ENCODE results near the gene CDK14. TPM values are rescaled to one million over a fixed set of nuclear protein-coding genes. Genes with fewer than 3 reads are reported as not detected.

The CDK14 gene
- total RNA-seq, 1 donor from 2014 or later = 58.6 TPM

DNA sequence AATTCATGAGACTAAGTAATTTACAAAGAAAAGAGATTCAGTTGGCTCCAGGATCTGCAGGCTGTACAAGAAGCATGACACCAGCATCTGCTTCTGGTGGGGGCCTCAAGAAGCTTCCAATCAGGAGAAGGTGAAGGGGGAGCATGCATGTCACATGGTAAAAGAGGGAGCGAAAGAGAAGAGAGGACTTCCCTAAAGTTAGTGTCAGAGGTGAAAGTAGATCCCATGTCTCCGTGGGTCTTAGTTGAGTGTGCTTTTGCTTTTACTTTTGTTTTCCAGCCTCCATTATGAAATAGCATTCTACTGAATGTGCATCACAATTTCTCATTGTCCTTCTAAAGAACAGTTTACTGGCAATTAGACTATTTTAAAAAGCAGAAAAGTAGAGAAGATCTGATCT lies 454.6 kb downstream of the CDK14 start:
- TF ChIP-seq, protein P1, sequence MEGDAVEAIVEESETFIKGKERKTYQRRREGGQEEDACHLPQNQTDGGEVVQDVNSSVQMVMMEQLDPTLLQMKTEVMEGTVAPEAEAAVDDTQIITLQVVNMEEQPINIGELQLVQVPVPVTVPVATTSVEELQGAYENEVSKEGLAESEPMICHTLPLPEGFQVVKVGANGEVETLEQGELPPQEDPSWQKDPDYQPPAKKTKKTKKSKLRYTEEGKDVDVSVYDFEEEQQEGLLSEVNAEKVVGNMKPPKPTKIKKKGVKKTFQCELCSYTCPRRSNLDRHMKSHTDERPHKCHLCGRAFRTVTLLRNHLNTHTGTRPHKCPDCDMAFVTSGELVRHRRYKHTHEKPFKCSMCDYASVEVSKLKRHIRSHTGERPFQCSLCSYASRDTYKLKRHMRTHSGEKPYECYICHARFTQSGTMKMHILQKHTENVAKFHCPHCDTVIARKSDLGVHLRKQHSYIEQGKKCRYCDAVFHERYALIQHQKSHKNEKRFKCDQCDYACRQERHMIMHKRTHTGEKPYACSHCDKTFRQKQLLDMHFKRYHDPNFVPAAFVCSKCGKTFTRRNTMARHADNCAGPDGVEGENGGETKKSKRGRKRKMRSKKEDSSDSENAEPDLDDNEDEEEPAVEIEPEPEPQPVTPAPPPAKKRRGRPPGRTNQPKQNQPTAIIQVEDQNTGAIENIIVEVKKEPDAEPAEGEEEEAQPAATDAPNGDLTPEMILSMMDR (IDR thresholded peaks at IDR 0.05) = no peak
- H3K9me3 ChIP-seq = no peaks in the 10 kb centered on the region
- no peak overlapping the region for H3K4me3 ChIP-seq
- no peaks in the 10 kb centered on the region for H3K27me3 ChIP-seq (ENCODE audit: low read depth)
- no peaks in the 10 kb centered on the region for H3K36me3 ChIP-seq
- no peak overlapping the region for H3K27ac ChIP-seq
- H3K4me1 ChIP-seq = no peaks in the 10 kb centered on the region
- ATAC-seq (peak; percentile 67 to 71), DNase-seq (no peak)
- intact Hi-C loops (cut with DNase I) = no loop called here

DNA sequence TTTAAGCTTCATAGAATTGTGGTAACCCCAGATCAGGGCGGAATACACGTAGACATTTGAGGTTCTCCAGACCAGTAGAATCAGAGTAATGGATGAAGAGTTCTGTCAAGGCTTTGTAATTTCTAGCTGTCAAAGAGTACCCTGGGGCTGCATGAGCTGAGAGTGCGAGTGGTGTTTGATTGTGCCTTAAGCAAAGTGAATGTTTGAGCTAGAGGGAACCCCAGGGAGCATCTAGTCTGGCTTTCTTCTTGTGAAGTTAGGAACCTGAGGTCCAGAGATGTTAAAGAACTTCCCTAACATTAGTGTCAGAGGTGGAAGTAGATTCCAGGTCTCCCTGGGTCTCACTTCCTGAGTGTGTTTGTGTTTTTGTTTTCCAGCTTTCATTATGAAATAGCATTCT lies 455.8 kb downstream of the CDK14 start:
- no peaks in the 10 kb centered on the region for H3K4me1 ChIP-seq
- H3K4me3 ChIP-seq = no peak overlapping the region
- TF ChIP-seq, protein P1 (IDR thresholded peaks at IDR 0.05) = no peak
- H3K9me3 ChIP-seq = no peaks in the 10 kb centered on the region
- H3K27ac ChIP-seq = no peak overlapping the region
- intact Hi-C loops (cut with DNase I) = no loop called here
- no peak for DNase-seq
- no peak for ATAC-seq
- no peaks in the 10 kb centered on the region for H3K36me3 ChIP-seq
- H3K27me3 ChIP-seq (ENCODE audit: low read depth) = no peaks in the 10 kb centered on the region

DNA sequence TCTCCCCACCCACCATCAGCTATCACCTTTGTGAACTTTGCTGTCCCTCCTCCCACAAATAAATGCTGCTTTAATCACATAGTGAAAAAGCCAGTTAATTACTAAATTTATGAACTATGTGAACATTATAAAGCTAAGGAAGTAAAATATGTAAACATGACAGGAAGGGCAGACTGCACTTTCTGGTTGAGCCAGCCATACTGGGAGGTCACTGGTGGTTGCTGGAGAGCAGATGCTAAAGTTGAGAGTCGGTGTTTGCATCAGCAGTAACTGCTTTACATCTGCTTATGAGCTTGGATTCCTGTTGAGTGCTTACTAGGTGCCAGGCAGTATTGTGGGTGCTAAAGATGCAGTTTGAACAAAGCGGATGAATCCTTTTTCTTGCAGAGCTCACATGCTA lies 458.3 kb downstream of the CDK14 start:
- Histone ChIP-seq H3K27ac (no peak overlapping the region), H3K36me3 (no peaks in the 10 kb centered on the region), H3K4me1 (no peaks in the 10 kb centered on the region), H3K9me3 (no peaks in the 10 kb centered on the region), H3K4me3 (no peak overlapping the region), H3K27me3 (ENCODE audit: low read depth) (no peaks in the 10 kb centered on the region)
- intact Hi-C loops (cut with DNase I) = no loop called here
- ATAC-seq (no peak), DNase-seq (no peak)
- TF ChIP-seq, protein P1 (IDR thresholded peaks at IDR 0.05) = no peak

DNA sequence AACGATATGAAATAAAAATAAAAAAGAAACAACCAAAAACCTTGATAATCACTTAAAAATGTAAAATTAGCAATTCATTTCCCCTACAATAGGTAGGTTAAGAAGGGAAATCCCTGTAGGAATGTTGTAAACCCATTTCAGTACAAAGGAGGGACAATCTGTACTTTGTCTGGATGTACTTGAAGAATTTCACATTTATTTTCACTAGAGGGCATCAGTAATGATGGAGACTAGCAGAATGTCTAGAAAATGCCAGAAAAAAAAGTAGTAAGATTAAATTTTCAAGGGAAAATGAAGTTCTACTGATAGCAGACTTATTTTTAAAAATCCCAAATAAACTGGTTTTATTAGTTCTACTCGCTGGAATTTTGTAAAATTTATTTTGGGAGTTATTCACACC lies 459.1 kb downstream of the CDK14 start:
- H3K9me3 ChIP-seq = no peaks in the 10 kb centered on the region
- no peaks in the 10 kb centered on the region for H3K36me3 ChIP-seq
- intact Hi-C loops (cut with DNase I) = no loop called here
- no peak for ATAC-seq
- DNase-seq = no peak
- no peaks in the 10 kb centered on the region for H3K27me3 ChIP-seq (ENCODE audit: low read depth)
- no peak overlapping the region for H3K27ac ChIP-seq
- no peak overlapping the region for H3K4me3 ChIP-seq
- H3K4me1 ChIP-seq = no peaks in the 10 kb centered on the region
- TF ChIP-seq, protein P1 (IDR thresholded peaks at IDR 0.05) = no peak

DNA sequence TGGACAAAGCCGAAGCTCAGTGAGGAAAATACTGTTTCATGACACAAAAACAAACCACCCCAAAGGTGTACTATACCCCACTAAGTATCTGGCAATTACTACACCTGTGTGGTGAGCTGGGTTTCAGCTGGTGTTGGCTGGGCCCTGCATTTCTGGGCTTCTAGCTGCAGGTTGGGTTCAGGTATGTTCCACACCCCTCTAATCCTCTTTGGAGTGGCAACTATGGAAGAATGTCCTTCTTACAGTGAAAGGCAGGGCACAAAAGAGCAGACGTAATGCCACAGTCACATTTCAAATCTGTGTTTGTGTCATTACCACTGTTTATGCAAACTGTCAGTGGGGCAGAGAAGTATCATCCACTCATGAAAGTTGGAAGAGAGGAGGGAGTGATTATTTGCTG lies 466.6 kb downstream of the CDK14 start:
- peak; percentile 71 to 77 for ATAC-seq
- H3K4me1 ChIP-seq = no peaks in the 10 kb centered on the region
- no peaks in the 10 kb centered on the region for H3K36me3 ChIP-seq
- TF ChIP-seq, protein P1 (IDR thresholded peaks at IDR 0.05) = no peak
- no peaks in the 10 kb centered on the region for H3K27me3 ChIP-seq (ENCODE audit: low read depth)
- no peak overlapping the region for H3K4me3 ChIP-seq
- no peak overlapping the region for H3K27ac ChIP-seq
- DNase-seq = no peak
- H3K9me3 ChIP-seq = no peaks in the 10 kb centered on the region
- intact Hi-C loops (cut with DNase I) = no loop called here

DNA sequence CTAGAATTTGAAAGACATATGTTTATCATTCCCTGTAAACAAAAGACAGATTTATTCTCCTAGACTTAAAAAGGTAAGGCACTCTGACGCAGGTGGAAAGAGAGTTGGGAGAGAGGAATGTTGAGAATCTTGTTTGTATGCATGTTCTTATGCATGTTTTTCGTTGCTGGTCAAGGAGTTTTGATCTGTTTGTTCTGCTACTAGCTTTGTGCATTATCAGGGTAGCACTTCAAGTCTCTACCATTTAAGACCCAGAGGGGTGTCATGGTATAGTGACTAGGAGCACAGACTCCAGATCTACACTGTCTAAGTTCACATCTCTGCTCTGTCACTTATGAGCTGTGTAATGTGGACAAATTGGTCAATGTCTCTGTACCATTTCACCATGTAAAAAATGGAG lies 467.9 kb downstream of the CDK14 start:
- Histone ChIP-seq H3K4me1 (no peaks in the 10 kb centered on the region), H3K36me3 (no peaks in the 10 kb centered on the region), H3K27me3 (ENCODE audit: low read depth) (no peaks in the 10 kb centered on the region), H3K9me3 (no peaks in the 10 kb centered on the region), H3K4me3 (no peak overlapping the region), H3K27ac (no peak overlapping the region)
- intact Hi-C loops (cut with DNase I) = no loop called here
- peak; percentile 34 to 75 for ATAC-seq
- DNase-seq = no peak
- TF ChIP-seq, protein P1 (IDR thresholded peaks at IDR 0.05) = no peak

Data from lower lobe of right lung (tissue), 2 donors.